ENCODE measurements around the gene RUNX2. TPM values are rescaled to one million over a fixed set of nuclear protein-coding genes. Genes with fewer than 3 reads are reported as not detected.

The RUNX2 gene
- total and polyA plus RNA-seq, 4 donors = 0.83 to 2.8 (median 2.0) TPM

GRCh38 chr6:45447005-45447404, 118.9 kb downstream of the RUNX2 start:
- Histone ChIP-seq H3K36me3 (ENCODE audit: control insufficient read depth, insufficient read depth, low read length) (no peaks in the 10 kb centered on the region), H3K27ac (ENCODE audit: low read depth, low read length) (no peak overlapping the region), H3K27me3 (ENCODE audit: control insufficient read depth, insufficient read depth, low read length) (no peaks in the 10 kb centered on the region), H3K4me1 (ENCODE audit: control insufficient read depth, insufficient read depth, low read length) (no peaks in the 10 kb centered on the region), H3K4me3 (ENCODE audit: low read depth, low read length) (no peak overlapping the region), H3K9me3 (ENCODE audit: control insufficient read depth, insufficient read depth, low read length) (no peaks in the 10 kb centered on the region)
- 86% methylated on average over 1 of the region's 1 CpG for WGBS (ENCODE audit: insufficient coverage)
- DNase-seq (ENCODE audit: low read depth in 4 of 6, low spot score in 6 of 6) = no peak

GRCh38 chr6:45447716-45448115, 119.6 kb downstream of the RUNX2 start:
- Histone ChIP-seq H3K4me3 (ENCODE audit: low read depth, low read length) (no peak overlapping the region), H3K9me3 (ENCODE audit: control insufficient read depth, insufficient read depth, low read length) (no peaks in the 10 kb centered on the region), H3K27me3 (ENCODE audit: control insufficient read depth, insufficient read depth, low read length) (no peaks in the 10 kb centered on the region), H3K36me3 (ENCODE audit: control insufficient read depth, insufficient read depth, low read length) (no peaks in the 10 kb centered on the region), H3K4me1 (ENCODE audit: control insufficient read depth, insufficient read depth, low read length) (no peaks in the 10 kb centered on the region), H3K27ac (ENCODE audit: low read depth, low read length) (no peak overlapping the region)
- no CpG with 5 or more reads among the region's 2 CpGs for WGBS (ENCODE audit: insufficient coverage)
- no peak for DNase-seq (ENCODE audit: low read depth in 4 of 6, low spot score in 6 of 6)

GRCh38 chr6:45448417-45449389, 120.6 kb downstream of the RUNX2 start:
- no peaks in the 10 kb centered on the region for H3K9me3 ChIP-seq (ENCODE audit: control insufficient read depth, insufficient read depth, low read length)
- no peak for DNase-seq (ENCODE audit: low read depth in 4 of 6, low spot score in 6 of 6)
- 95% methylated on average over 6 of the region's 8 CpGs for WGBS (ENCODE audit: insufficient coverage)
- H3K27ac ChIP-seq (ENCODE audit: low read depth, low read length) = no peak overlapping the region
- H3K4me1 ChIP-seq (ENCODE audit: control insufficient read depth, insufficient read depth, low read length) = no peaks in the 10 kb centered on the region
- no peaks in the 10 kb centered on the region for H3K36me3 ChIP-seq (ENCODE audit: control insufficient read depth, insufficient read depth, low read length)
- H3K27me3 ChIP-seq (ENCODE audit: control insufficient read depth, insufficient read depth, low read length) = no peaks in the 10 kb centered on the region
- no peak overlapping the region for H3K4me3 ChIP-seq (ENCODE audit: low read depth, low read length)

GRCh38 chr6:45450132-45450531, 122.0 kb downstream of the RUNX2 start:
- no peak for DNase-seq (ENCODE audit: low read depth in 4 of 6, low spot score in 6 of 6)
- H3K9me3 ChIP-seq (ENCODE audit: control insufficient read depth, insufficient read depth, low read length) = no peaks in the 10 kb centered on the region
- no peaks in the 10 kb centered on the region for H3K36me3 ChIP-seq (ENCODE audit: control insufficient read depth, insufficient read depth, low read length)

GRCh38 chr6:45450831-45451230, 122.7 kb downstream of the RUNX2 start:
- H3K9me3 ChIP-seq (ENCODE audit: control insufficient read depth, insufficient read depth, low read length) = no peaks in the 10 kb centered on the region
- no peak overlapping the region for H3K4me3 ChIP-seq (ENCODE audit: low read depth, low read length)
- H3K27me3 ChIP-seq (ENCODE audit: control insufficient read depth, insufficient read depth, low read length) = no peaks in the 10 kb centered on the region
- DNase-seq (ENCODE audit: low read depth in 4 of 6, low spot score in 6 of 6) = no peak
- H3K4me1 ChIP-seq (ENCODE audit: control insufficient read depth, insufficient read depth, low read length) = no peaks in the 10 kb centered on the region
- no peaks in the 10 kb centered on the region for H3K36me3 ChIP-seq (ENCODE audit: control insufficient read depth, insufficient read depth, low read length)
- 83% methylated on average over 1 of the region's 3 CpGs for WGBS (ENCODE audit: insufficient coverage)
- H3K27ac ChIP-seq (ENCODE audit: low read depth, low read length) = no peak overlapping the region

More at GRCh38 chr6:45450132-45450531, 122.0 kb downstream of the RUNX2 start:
- no peak overlapping the region for H3K4me3 ChIP-seq (ENCODE audit: low read depth, low read length)
- H3K27ac ChIP-seq (ENCODE audit: low read depth, low read length) = no peak overlapping the region
- WGBS (ENCODE audit: insufficient coverage) = 40% methylated on average over 1 of the region's 4 CpGs
- no peaks in the 10 kb centered on the region for H3K4me1 ChIP-seq (ENCODE audit: control insufficient read depth, insufficient read depth, low read length)
- no peaks in the 10 kb centered on the region for H3K27me3 ChIP-seq (ENCODE audit: control insufficient read depth, insufficient read depth, low read length)

- Histone ChIP-seq H3K4me3 (ENCODE audit: low read depth, low read length) (no peak overlapping the region), H3K27me3 (ENCODE audit: control insufficient read depth, insufficient read depth, low read length) (no peaks in the 10 kb centered on the region), H3K36me3 (ENCODE audit: control insufficient read depth, insufficient read depth, low read length) (no peaks in the 10 kb centered on the region), H3K27ac (ENCODE audit: low read depth, low read length) (no peak overlapping the region), H3K9me3 (ENCODE audit: control insufficient read depth, insufficient read depth, low read length) (no peaks in the 10 kb centered on the region), H3K4me1 (ENCODE audit: control insufficient read depth, insufficient read depth, low read length) (no peaks in the 10 kb centered on the region)
- no peak for DNase-seq (ENCODE audit: low read depth in 4 of 6, low spot score in 6 of 6)
- 100% methylated on average over 1 of the region's 4 CpGs for WGBS (ENCODE audit: insufficient coverage)
Measured at GRCh38 chr6:45454008-45454911, 126.1 kb downstream of the RUNX2 start.

- no peak for DNase-seq (ENCODE audit: low read depth in 4 of 6, low spot score in 6 of 6)
- no peaks in the 10 kb centered on the region for H3K27me3 ChIP-seq (ENCODE audit: control insufficient read depth, insufficient read depth, low read length)
- H3K27ac ChIP-seq (ENCODE audit: low read depth, low read length) = no peak overlapping the region
- H3K4me1 ChIP-seq (ENCODE audit: control insufficient read depth, insufficient read depth, low read length) = no peaks in the 10 kb centered on the region
- WGBS (ENCODE audit: insufficient coverage) = 65% methylated on average over 4 of the region's 6 CpGs
- H3K4me3 ChIP-seq (ENCODE audit: low read depth, low read length) = no peak overlapping the region
- H3K9me3 ChIP-seq (ENCODE audit: control insufficient read depth, insufficient read depth, low read length) = no peaks in the 10 kb centered on the region
- no peaks in the 10 kb centered on the region for H3K36me3 ChIP-seq (ENCODE audit: control insufficient read depth, insufficient read depth, low read length)
Measured at GRCh38 chr6:45455408-45455807, 127.3 kb downstream of the RUNX2 start.

- no peak overlapping the region for H3K4me3 ChIP-seq (ENCODE audit: low read depth, low read length)
- H3K27me3 ChIP-seq (ENCODE audit: control insufficient read depth, insufficient read depth, low read length) = no peaks in the 10 kb centered on the region
Measured at GRCh38 chr6:45457141-45457540, 129.0 kb downstream of the RUNX2 start.

GRCh38 chr6:45458672-45459071, 130.5 kb downstream of the RUNX2 start:
- no peak for DNase-seq (ENCODE audit: low read depth in 4 of 6, low spot score in 6 of 6)
- no peak overlapping the region for H3K27ac ChIP-seq (ENCODE audit: low read depth, low read length)
- no peaks in the 10 kb centered on the region for H3K9me3 ChIP-seq (ENCODE audit: control insufficient read depth, insufficient read depth, low read length)
- no peaks in the 10 kb centered on the region for H3K4me1 ChIP-seq (ENCODE audit: control insufficient read depth, insufficient read depth, low read length)
- no peaks in the 10 kb centered on the region for H3K36me3 ChIP-seq (ENCODE audit: control insufficient read depth, insufficient read depth, low read length)
- 83% methylated on average over 1 of the region's 2 CpGs for WGBS (ENCODE audit: insufficient coverage)
- H3K4me3 ChIP-seq (ENCODE audit: low read depth, low read length) = no peak overlapping the region
- no peaks in the 10 kb centered on the region for H3K27me3 ChIP-seq (ENCODE audit: control insufficient read depth, insufficient read depth, low read length)

More at GRCh38 chr6:45457141-45457540, 129.0 kb downstream of the RUNX2 start:
- DNase-seq (ENCODE audit: low read depth in 4 of 6, low spot score in 6 of 6) = no peak
- H3K27ac ChIP-seq (ENCODE audit: low read depth, low read length) = no peak overlapping the region
- H3K4me1 ChIP-seq (ENCODE audit: control insufficient read depth, insufficient read depth, low read length) = no peaks in the 10 kb centered on the region
- H3K9me3 ChIP-seq (ENCODE audit: control insufficient read depth, insufficient read depth, low read length) = no peaks in the 10 kb centered on the region
- no peaks in the 10 kb centered on the region for H3K36me3 ChIP-seq (ENCODE audit: control insufficient read depth, insufficient read depth, low read length)
